ENCODE measurements around the gene C11orf24. TPM values are rescaled to one million over a fixed set of nuclear protein-coding genes. Genes with fewer than 3 reads are reported as not detected.
A peak's percentile ranks its signal among the peaks of the same experiment; 100 is the strongest.

C11orf24 gene
- total and polyA plus RNA-seq, 2 donors (not counting 1 experiment from before 2014, with no cell fraction given): 88.6 to 94.2 TPM

DNA sequence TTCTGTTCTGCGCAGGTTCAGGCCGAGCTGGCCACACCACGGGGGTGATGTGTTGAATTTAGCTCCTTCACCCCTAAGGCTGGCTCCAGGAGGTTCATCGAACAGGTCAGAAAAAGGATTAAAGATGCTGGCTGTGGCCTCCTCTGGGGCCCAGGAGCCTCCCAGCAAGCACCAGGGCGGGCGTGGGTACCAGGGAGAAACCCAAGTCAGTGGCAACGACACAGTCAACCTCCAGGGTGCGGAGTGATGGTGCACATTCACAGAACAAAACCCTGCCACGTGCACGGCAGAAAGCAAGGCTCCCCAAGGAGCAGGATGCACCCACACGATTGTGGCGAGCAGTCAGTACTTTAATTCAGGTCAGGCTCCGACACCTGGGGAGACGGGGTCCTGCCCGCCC lies 10.8 kb downstream of the C11orf24 start:
- no peak overlapping the region for H3K27ac Mint-ChIP-seq
- no peak for TF ChIP-seq CTCF (IDR thresholded peaks at IDR 0.05)
- no peak for TF ChIP-seq EZH2 (IDR thresholded peaks at IDR 0.05; ENCODE audit: borderline replicate concordance, insufficient read depth, low read depth, low read length, poor library complexity, severe bottlenecking)
- H3K36me3 ChIP-seq (replicated peaks in 1 of 2; ENCODE audit: control extremely low read depth in 1 of 2, control insufficient read depth in 1 of 2, extremely low read depth in 1 of 2, insufficient read depth in 2 of 2, low read length in 1 of 2): peaks cover 1 to 51% of the 10 kb centered on the region in 2 experiments

GRCh38 chr11:68260484-68260883 lies 11.3 kb downstream of the C11orf24 start:
- H3K4me2 ChIP-seq (replicated peaks; ENCODE audit: low read depth, low read length, poor library complexity, severe bottlenecking): no peak overlapping the region
- Mint-ChIP-seq H3K4me3 (no peak overlapping the region), H3K27ac (peak overlapping the region; percentile 5), H3K4me1 (peaks cover 44% of the 10 kb centered on the region), H3K9me3 (ENCODE audit: insufficient read depth) (no peaks in the 10 kb centered on the region), H3K27me3 (no peaks in the 10 kb centered on the region)
- H4K20me1 ChIP-seq (ENCODE audit: control insufficient read depth, insufficient read depth, low read length, poor library complexity, severe bottlenecking): peaks cover 24% of the 10 kb centered on the region
- H3K4me1 ChIP-seq (ENCODE audit: control insufficient read depth in 2 of 2, insufficient read depth in 2 of 2, low read length in 2 of 2): peaks cover 20 to 32% of the 10 kb centered on the region in 2 donors
- CTCF ChIA-PET: interaction anchor here (0.6 to 10.0 kb wide), 6 partner anchors 9 to 182 kb away, joined by 3 to 427 read pairs (median 4); partner anchors contain the start of gene C11orf24
- H3K27ac ChIP-seq (ENCODE audit: low read length in 2 of 2): peak overlapping the region in 1 of 2 donors; percentile 41
- peaks cover 1 to 46% of the 10 kb centered on the region in 2 experiments for H3K36me3 ChIP-seq (replicated peaks in 1 of 2; ENCODE audit: control extremely low read depth in 1 of 2, control insufficient read depth in 1 of 2, extremely low read depth in 1 of 2, insufficient read depth in 2 of 2, low read length in 1 of 2)
- 97% methylated on average over 6 of the region's 6 CpGs for WGBS (ENCODE audit: insufficient coverage)
- DNase-seq: no peak
- no peak overlapping the region for H2AFZ ChIP-seq (ENCODE audit: insufficient read depth, low read depth, low read length, poor library complexity, severe bottlenecking)
- intact Hi-C loops (cut with micrococcal nuclease): no loop called here
- peaks cover 0 to 3% (median 0%) of the 10 kb centered on the region in 3 donors for H3K9me3 ChIP-seq (ENCODE audit: control extremely low read depth in 1 of 3, control insufficient read depth in 2 of 3, insufficient read depth in 1 of 3, low read length in 2 of 3)
- no peak overlapping the region for H3K4me3 ChIP-seq (ENCODE audit: control extremely low read depth in 1 of 5, extremely low read depth in 1 of 5, insufficient read depth in 1 of 5, low read depth in 2 of 5, low read length in 4 of 5)
- H3K9ac ChIP-seq (ENCODE audit: low read length): no peak overlapping the region
- H3K79me2 ChIP-seq (ENCODE audit: control insufficient read depth, insufficient read depth, low read length): peaks cover 23% of the 10 kb centered on the region
- no peaks in the 10 kb centered on the region for H3K27me3 ChIP-seq (replicated peaks in 1 of 4; ENCODE audit: control extremely low read depth in 1 of 4, control insufficient read depth in 3 of 4, insufficient read depth in 4 of 4, low read length in 3 of 4)
- no peak for TF ChIP-seq EZH2 (IDR thresholded peaks at IDR 0.05; ENCODE audit: borderline replicate concordance, insufficient read depth, low read depth, low read length, poor library complexity, severe bottlenecking)
- no peak for TF ChIP-seq CTCF (IDR thresholded peaks at IDR 0.05)
- POLR2A ChIA-PET: interaction anchor here (0.5 to 1.9 kb wide), 5 partner anchors 10 to 35 kb away, joined by 3 to 7 read pairs (median 5); partner anchors contain the start of gene C11orf24
- no peak for ATAC-seq (ENCODE audit: low read depth)

More for the DNA sequence above, 10.8 kb downstream of the C11orf24 start:
- H2AFZ ChIP-seq (ENCODE audit: insufficient read depth, low read depth, low read length, poor library complexity, severe bottlenecking): no peak overlapping the region
- intact Hi-C loops (cut with micrococcal nuclease): no loop called here
- CTCF ChIA-PET: interaction anchor here (9.3 to 10.0 kb wide), 2 partner anchors 11 to 39 kb away, joined by 141 to 427 read pairs; partner anchors contain the start of gene C11orf24
- ATAC-seq (ENCODE audit: low read depth) (no peak), DNase-seq (no peak)
- Mint-ChIP-seq H3K4me3 (no peak overlapping the region), H3K27me3 (no peaks in the 10 kb centered on the region), H3K9me3 (ENCODE audit: insufficient read depth) (no peaks in the 10 kb centered on the region), H3K4me1 (peaks cover 48% of the 10 kb centered on the region)
- 93% methylated on average over 12 of the region's 15 CpGs for WGBS (ENCODE audit: insufficient coverage)
- peaks cover 26 to 38% of the 10 kb centered on the region in 2 donors for H3K4me1 ChIP-seq (ENCODE audit: control insufficient read depth in 2 of 2, insufficient read depth in 2 of 2, low read length in 2 of 2)
- peaks cover 29% of the 10 kb centered on the region for H3K79me2 ChIP-seq (ENCODE audit: control insufficient read depth, insufficient read depth, low read length)
- H3K9ac ChIP-seq (ENCODE audit: low read length): no peak overlapping the region
- peaks cover 0 to 3% (median 0%) of the 10 kb centered on the region in 3 donors for H3K9me3 ChIP-seq (ENCODE audit: control extremely low read depth in 1 of 3, control insufficient read depth in 2 of 3, insufficient read depth in 1 of 3, low read length in 2 of 3)
- no peak overlapping the region for H3K4me2 ChIP-seq (replicated peaks; ENCODE audit: low read depth, low read length, poor library complexity, severe bottlenecking)
- no peak overlapping the region for H3K4me3 ChIP-seq (ENCODE audit: control extremely low read depth in 1 of 5, extremely low read depth in 1 of 5, insufficient read depth in 1 of 5, low read depth in 2 of 5, low read length in 4 of 5)
- no peaks in the 10 kb centered on the region for H3K27me3 ChIP-seq (replicated peaks in 1 of 4; ENCODE audit: control extremely low read depth in 1 of 4, control insufficient read depth in 3 of 4, insufficient read depth in 4 of 4, low read length in 3 of 4)
- peaks cover 29% of the 10 kb centered on the region for H4K20me1 ChIP-seq (ENCODE audit: control insufficient read depth, insufficient read depth, low read length, poor library complexity, severe bottlenecking)
- no peak overlapping the region for H3K27ac ChIP-seq (ENCODE audit: low read length in 2 of 2)
- POLR2A ChIA-PET: interaction anchor here (1.2 to 1.7 kb wide), 2 partner anchors 11 to 35 kb away, joined by 3 to 6 read pairs; partner anchors contain the start of gene C11orf24
